GM12872 (cell line): ENCODE measurements around the gene TMEM179.

ENCODE experiments used
- TF ChIP-seq, protein P1 (sequence below): IDR thresholded peaks from 3 replicates; pipeline ENCODE4 v1.5.1; 2011; ENCODE audit warnings: low read depth, mild to moderate bottlenecking, low read length, moderate library complexity; ENCODE audit not compliant: insufficient read depth

Gene TMEM179

DNA sequence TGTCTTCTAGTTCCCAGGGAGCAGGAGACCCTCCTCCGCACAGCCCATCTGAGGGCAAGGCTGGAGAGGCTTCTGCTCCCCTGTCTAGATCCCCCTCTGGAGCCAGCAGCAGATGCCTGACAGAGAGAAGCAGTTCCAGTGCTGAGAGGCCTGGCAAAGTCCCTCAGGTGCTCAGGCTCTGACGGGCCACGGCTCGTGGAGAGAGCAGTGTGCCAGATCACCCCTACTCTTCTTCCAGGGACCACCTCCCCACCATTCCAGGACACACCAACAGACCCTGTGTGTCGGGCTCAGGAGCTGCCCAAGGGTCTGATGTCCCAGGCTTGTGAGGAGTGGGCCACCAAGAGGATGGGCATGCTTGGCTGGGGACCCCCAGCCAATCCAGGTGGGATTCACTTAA, 47.5 kb downstream of the TMEM179 start:
- TF ChIP-seq, protein P1, sequence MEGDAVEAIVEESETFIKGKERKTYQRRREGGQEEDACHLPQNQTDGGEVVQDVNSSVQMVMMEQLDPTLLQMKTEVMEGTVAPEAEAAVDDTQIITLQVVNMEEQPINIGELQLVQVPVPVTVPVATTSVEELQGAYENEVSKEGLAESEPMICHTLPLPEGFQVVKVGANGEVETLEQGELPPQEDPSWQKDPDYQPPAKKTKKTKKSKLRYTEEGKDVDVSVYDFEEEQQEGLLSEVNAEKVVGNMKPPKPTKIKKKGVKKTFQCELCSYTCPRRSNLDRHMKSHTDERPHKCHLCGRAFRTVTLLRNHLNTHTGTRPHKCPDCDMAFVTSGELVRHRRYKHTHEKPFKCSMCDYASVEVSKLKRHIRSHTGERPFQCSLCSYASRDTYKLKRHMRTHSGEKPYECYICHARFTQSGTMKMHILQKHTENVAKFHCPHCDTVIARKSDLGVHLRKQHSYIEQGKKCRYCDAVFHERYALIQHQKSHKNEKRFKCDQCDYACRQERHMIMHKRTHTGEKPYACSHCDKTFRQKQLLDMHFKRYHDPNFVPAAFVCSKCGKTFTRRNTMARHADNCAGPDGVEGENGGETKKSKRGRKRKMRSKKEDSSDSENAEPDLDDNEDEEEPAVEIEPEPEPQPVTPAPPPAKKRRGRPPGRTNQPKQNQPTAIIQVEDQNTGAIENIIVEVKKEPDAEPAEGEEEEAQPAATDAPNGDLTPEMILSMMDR = no peak

DNA sequence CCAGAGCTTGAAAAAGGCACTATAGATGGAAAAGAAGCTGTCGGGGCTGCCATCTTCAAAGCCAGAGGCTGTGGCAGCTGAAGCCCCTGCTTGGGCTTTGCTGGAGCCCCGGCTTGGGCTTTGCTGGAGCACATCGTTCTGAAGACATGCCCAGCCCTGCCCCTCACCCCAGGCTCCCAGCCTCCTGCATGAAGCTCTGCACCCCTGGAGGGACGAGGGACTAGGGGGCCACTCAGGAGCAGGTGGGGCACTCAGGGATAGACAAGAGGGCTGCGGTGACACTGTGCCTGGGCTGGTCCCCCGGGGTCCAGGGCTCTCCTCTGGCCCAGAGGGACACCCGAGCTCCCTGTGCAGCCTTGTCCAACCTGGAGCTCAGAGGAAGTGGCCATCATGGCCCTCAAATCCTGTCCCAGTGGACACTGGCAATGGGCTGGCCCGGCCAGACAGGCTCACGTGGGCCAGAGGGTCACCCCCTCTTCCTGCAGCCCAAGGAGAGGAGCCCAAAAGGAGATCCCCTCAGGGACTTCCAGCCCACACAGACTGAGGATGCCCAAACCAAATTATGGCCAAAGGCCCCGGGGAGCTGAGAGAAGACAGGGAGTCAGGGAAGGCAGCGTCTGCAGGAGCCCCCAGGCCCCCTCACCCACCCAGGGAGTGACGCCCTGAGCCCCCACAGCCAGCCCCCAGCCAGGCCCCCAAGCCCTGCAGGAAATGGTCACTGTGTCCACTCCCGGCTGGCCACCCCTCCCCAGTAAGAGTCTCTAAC, 48.1 kb downstream of the TMEM179 start:
- TF ChIP-seq, protein P1 = no peak

DNA sequence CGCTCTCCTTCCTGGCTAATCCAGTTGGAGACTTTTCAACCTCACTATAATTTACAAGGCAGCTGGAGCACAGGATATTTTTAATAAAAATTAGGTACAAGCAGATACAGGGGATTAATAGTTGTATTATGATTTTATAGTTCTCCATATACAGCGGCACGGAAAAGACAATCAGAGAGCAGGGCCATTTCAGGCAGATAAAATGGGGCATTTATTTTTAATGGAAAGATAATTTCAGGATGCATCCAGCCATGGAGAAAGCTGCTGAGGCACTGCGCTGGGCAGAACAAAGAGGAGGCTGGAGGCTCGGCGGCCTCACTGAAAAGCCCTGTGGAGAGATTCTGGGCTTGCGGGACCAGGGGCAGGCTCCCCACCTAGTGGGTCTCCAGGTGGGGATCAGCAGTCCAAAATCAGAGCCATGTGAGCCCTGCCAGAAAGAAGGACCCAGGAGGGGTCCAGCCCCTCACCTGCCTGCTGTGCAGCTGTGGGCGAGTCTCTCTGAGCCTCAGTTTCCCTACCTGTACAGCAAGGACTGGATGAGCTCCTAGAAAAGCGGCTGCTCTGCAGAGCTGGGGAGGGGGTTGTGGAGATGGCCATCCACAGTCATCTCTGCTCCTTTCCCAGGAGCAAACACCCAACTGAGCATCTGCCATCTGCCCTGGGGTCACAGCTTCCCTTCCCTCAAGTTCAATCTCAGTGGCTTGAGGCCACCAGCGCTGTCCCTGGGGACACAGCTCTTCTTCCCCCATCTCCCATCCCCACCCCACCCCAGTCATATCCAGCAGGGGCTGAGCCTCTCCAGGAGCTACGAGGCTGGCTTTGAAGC, 48.9 kb downstream of the TMEM179 start:
- TF ChIP-seq, protein P1 = no peak

DNA sequence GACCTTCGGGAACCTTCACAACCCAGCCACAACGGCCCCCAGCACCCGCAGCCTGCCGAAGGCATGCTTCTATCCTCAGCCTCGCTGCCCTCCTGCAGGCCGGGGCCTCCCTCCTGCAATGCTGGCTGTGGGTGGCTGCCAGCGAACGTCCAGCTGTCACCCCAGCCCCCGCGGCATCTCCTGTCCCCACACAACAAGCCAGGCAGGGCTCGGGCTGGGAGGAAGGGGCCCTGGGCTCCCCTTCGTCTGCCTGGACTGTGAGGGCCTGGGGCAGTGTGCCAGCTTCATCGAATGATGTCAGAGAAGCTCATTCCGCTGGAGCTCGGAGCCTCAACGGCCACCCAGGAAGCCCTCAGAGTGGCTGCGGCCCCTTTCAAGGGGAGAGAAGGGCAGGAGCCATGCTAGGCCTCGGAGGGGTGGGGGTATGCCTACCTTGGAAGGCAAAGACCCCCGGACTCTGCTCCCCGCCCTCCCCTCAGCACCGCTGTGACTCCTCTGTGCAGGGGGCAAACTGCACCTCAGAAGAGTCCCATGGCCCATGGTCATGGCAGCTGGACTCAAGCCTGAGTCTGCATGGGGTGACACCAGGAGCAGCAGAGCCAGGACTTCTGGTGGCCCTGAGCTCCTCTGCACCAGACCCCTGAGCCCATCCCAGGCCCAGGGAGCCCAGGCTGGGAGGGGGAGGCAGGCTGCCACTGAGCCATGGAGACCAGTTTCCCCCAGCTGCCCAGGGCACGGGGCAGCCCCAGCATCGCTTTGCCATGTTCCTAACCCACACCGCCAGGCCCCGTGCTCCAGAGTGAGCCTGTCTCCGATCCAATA, 49.8 kb downstream of the TMEM179 start:
- TF ChIP-seq, protein P1 = no peak

DNA sequence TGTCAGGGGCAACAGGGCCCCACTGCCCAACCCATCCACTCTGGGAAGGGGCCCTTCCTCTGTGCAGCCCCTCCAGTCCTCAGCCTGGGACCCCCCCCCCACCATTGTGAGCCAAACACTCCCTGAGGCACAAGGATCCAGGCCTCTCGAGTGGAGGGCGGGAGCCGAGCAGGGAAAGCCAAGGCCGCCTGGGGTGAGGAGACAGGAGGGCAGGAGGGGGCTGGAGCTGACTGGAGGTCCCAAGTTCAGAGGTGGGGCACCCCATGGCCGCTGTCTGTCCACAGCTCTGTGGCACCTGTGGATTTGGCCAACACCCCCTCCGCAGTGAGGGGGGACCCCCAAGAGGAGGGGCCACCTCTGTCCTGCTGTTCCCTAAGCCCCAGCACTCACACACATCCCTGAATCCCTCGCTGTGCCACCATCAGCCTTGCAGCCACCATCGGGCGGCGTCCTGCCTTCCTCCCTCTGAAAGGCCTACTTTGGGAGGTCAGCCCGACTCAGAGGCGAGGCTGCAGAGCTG, 50.4 kb downstream of the TMEM179 start:
- TF ChIP-seq, protein P1 = no peak

DNA sequence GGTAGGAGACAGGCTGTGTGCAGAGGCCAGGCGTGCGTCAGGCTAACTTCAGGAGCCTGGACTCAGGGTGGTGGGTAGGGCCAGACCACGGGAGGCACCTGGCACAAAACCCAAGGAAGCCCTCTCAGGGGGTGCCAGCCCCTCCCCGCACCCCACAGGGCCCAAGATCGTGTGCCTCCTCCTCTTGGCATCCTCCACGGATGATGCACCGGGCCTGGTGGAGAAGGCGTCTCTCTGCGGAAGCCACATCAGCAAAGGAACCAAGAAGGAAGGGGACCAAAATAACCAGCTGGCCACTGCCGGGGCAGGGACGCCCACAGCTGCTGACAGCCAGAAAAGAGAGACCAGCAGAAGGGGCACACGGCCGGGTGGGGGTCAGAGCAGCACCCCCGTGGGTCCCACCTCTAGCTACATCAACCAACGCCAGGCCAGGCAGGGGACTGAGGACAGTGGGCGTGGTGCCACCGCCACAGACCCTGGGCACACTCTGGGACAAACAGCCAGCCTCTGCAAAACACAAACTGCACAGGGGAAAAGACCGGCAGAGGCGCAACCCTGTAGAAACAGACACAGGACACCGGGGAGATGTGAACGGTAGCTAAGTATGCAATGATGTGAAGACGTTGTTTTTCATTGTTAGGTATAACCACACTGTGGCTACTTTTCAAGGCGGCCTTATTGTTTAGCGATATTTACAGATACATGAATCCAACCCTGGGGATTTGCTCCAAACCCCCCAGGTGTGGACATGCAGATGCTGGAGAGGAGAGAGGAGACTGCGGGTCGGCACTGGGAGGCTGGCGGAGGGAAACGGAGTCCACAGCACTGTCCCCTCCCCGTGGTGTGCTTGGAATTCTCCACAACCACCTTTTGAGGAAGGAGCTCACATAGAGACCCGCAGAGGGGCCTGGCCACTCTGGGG, 51.1 kb downstream of the TMEM179 start:
- TF ChIP-seq, protein P1 = no peak
